Neural cell (in vitro differentiated cells): ENCODE measurements around the gene POLQ. TPM values are rescaled to one million over a fixed set of nuclear protein-coding genes. Genes with fewer than 3 reads are reported as not detected.

Experiments used
- H2AFZ ChIP-seq: fragments of 200-600, 300-800 bp; sonication (generic), shearing (Covaris generic); 2 replicates; pipeline ENCODE4 v1.6.0; 2014; ENCODE audit warnings: low read depth, mild to moderate bottlenecking, antibody characterized with exemption, low read length, moderate library complexity
- H3F3A ChIP-seq: fragments of 200-600 bp; shearing (Covaris generic); 2 replicates; pipeline ENCODE4 v1.6.1; 2016; ENCODE audit warnings: mild to moderate bottlenecking, moderate library complexity, mixed read lengths, antibody characterized with exemption, low read length; ENCODE audit not compliant: insufficient read depth, poor library complexity, severe bottlenecking
- H3K27ac ChIP-seq: fragments of 200-600, 300-800 bp; sonication (generic), shearing (Covaris generic); 2 replicates; pipeline ENCODE4 v1.5.1; 2014; ENCODE audit warnings: mild to moderate bottlenecking, low read length, moderate library complexity
- H3K27me3 ChIP-seq: fragments of 300-800, 200-600 bp; sonication (generic), shearing (Covaris generic); 2 replicates; pipeline ENCODE4 v1.6.0; 2014; ENCODE audit warnings: mild to moderate bottlenecking, low read depth, low read length, moderate library complexity; ENCODE audit not compliant: insufficient read depth
- H3K36me3 ChIP-seq: fragments of 300-800, 200-600 bp; sonication (generic), shearing (Covaris generic); 2 replicates; pipeline ENCODE4 v1.5.1; 2014; ENCODE audit warnings: mild to moderate bottlenecking, antibody characterized with exemption, low read length, moderate library complexity; ENCODE audit not compliant: insufficient read depth
- H3K4me2 ChIP-seq: fragments of 300-800, 200-600 bp; sonication (generic), shearing (Covaris generic); 2 replicates; pipeline ENCODE4 v1.6.0; 2014; ENCODE audit warnings: mild to moderate bottlenecking, low read length
- H3K4me3 ChIP-seq: fragments of 300-800, 200-600 bp; sonication (generic), shearing (Covaris generic); 2 replicates; pipeline ENCODE4 v1.5.1; 2014; ENCODE audit warnings: mild to moderate bottlenecking, low read length, moderate library complexity
- H3K79me2 ChIP-seq: fragments of 200-600 bp; shearing (Covaris generic); replicated peaks from 2 replicates; pipeline ENCODE4 v1.6.0; 2014; ENCODE audit warnings: mild to moderate bottlenecking, low read length, moderate library complexity; ENCODE audit not compliant: insufficient read depth
- H3K9ac ChIP-seq: fragments of 300-800, 200-600 bp; sonication (generic), shearing (Covaris generic); 2 replicates; pipeline ENCODE4 v1.6.1; 2016; ENCODE audit warnings: mild to moderate bottlenecking, low read length, mixed read lengths
- H3K9me2 ChIP-seq: fragments of 200-600 bp; shearing (Covaris generic); 2 replicates; pipeline ENCODE4 v1.6.1; 2016; ENCODE audit warnings: mild to moderate bottlenecking, low read length, mixed read lengths; ENCODE audit not compliant: insufficient read depth
- H3K9me3 ChIP-seq: fragments of 200-600, 300-800 bp; sonication (generic), shearing (Covaris generic); 2 replicates; pipeline ENCODE4 v1.6.1; 2016; ENCODE audit warnings: mild to moderate bottlenecking, mixed run types, low read length, moderate library complexity, mixed read lengths
- H4K20me1 ChIP-seq: fragments of 200-600 bp; shearing (Covaris generic); 2 replicates; pipeline ENCODE4 v1.6.1; 2016; ENCODE audit warnings: mild to moderate bottlenecking, mixed run types; ENCODE audit not compliant: insufficient read depth
- EP300 ChIP-seq: fragments of 450-650 bp; conservative IDR thresholded peaks from 2 replicates; pipeline ENCODE4 v1.6.1; 2014; ENCODE audit warnings: antibody characterized with exemption, mild to moderate bottlenecking, moderate library complexity; ENCODE audit not compliant: poor library complexity, severe bottlenecking
- EZH2 ChIP-seq: fragments of 200-600, 300-800 bp; shearing (Covaris generic), sonication (generic); IDR thresholded peaks from 2 replicates; pipeline ENCODE4 v1.6.1; 2014; ENCODE audit warnings: antibody characterized with exemption, low read length, borderline replicate concordance, mild to moderate bottlenecking; ENCODE audit not compliant: insufficient read depth, poor library complexity, severe bottlenecking
- MXI1 ChIP-seq: fragments of 450-650 bp; conservative IDR thresholded peaks from 2 replicates; pipeline ENCODE4 v1.6.1; 2014; ENCODE audit warnings: antibody characterized with exemption, mild to moderate bottlenecking; ENCODE audit not compliant: poor library complexity, severe bottlenecking
- POLR2AphosphoS5 ChIP-seq: IDR thresholded peaks from 2 replicates; pipeline ENCODE4 v1.6.1; 2012
- RAD21 ChIP-seq: fragments of 450-650 bp; conservative IDR thresholded peaks from 2 replicates; pipeline ENCODE4 v1.6.1; 2014; ENCODE audit warnings: antibody characterized with exemption, mild to moderate bottlenecking, moderate library complexity
- SMC3 ChIP-seq: fragments of 450-650 bp; conservative IDR thresholded peaks from 2 replicates; pipeline ENCODE4 v1.6.1; 2014; ENCODE audit warnings: antibody characterized with exemption, mild to moderate bottlenecking, moderate library complexity; ENCODE audit not compliant: poor library complexity
- TAF1 ChIP-seq: IDR thresholded peaks from 2 replicates; pipeline ENCODE4 v1.6.1; 2012; ENCODE audit warnings: low read depth
- polyA plus RNA-seq: library from polyadenylated mRNA; depleted of rRNA; stranded (reverse); fragments of >200 nt; gene quantifications from 2 replicates; pipeline ENCODE4 v1.2.3, GENCODE V29; 2014
- TF ChIP-seq, protein P1 (sequence below): fragments of 450-650 bp; IDR thresholded peaks from 2 replicates; pipeline ENCODE4 v1.5.1; 2014; ENCODE audit warnings: antibody characterized with exemption, mild to moderate bottlenecking, moderate library complexity; ENCODE audit not compliant: poor library complexity, severe bottlenecking
- TF ChIP-seq, protein P2 (sequence below): IDR thresholded peaks from 2 replicates; pipeline ENCODE4 v1.6.1; 2012; ENCODE audit warnings: borderline replicate concordance

The POLQ gene
- polyA plus RNA-seq, 1 donor from 2014 or later: 0.10 TPM

DNA sequence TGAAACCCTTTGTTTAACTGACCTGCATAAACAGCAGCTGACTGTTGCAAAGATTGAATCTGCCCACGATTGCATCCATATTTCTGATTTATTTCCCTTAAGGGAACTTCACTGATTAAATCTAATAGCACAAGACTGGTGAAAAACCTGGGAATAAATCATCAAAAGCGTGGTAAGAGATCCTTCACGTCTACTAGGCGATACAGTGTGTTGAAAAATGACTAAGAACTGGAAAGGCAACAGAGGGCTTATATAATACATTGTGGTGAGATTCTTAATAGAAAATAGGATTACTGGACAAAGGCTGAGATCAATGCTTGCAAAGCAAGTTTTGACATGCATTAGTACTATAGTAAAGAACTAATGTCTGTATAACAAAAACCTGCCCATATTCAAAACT lies 49.0 kb downstream of the POLQ start:
- H3K9ac ChIP-seq: no peak overlapping the region
- H3K9me3 ChIP-seq: no peaks in the 10 kb centered on the region
- H3K27ac ChIP-seq: no peak overlapping the region
- no peaks in the 10 kb centered on the region for H4K20me1 ChIP-seq
- H3K4me3 ChIP-seq: no peak overlapping the region
- no peaks in the 10 kb centered on the region for H3K36me3 ChIP-seq
- no peaks in the 10 kb centered on the region for H3K27me3 ChIP-seq
- H3K9me2 ChIP-seq: no peaks in the 10 kb centered on the region
- no peak overlapping the region for H2AFZ ChIP-seq
- H3K79me2 ChIP-seq: no peaks in the 10 kb centered on the region
- no peak for TF ChIP-seq MXI1
- TF ChIP-seq RAD21: no peak
- TF ChIP-seq POLR2AphosphoS5: no peak
- TF ChIP-seq, protein P1, sequence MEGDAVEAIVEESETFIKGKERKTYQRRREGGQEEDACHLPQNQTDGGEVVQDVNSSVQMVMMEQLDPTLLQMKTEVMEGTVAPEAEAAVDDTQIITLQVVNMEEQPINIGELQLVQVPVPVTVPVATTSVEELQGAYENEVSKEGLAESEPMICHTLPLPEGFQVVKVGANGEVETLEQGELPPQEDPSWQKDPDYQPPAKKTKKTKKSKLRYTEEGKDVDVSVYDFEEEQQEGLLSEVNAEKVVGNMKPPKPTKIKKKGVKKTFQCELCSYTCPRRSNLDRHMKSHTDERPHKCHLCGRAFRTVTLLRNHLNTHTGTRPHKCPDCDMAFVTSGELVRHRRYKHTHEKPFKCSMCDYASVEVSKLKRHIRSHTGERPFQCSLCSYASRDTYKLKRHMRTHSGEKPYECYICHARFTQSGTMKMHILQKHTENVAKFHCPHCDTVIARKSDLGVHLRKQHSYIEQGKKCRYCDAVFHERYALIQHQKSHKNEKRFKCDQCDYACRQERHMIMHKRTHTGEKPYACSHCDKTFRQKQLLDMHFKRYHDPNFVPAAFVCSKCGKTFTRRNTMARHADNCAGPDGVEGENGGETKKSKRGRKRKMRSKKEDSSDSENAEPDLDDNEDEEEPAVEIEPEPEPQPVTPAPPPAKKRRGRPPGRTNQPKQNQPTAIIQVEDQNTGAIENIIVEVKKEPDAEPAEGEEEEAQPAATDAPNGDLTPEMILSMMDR: no peak
- TF ChIP-seq SMC3: no peak
- no peak for TF ChIP-seq EP300
- TF ChIP-seq, protein P2, sequence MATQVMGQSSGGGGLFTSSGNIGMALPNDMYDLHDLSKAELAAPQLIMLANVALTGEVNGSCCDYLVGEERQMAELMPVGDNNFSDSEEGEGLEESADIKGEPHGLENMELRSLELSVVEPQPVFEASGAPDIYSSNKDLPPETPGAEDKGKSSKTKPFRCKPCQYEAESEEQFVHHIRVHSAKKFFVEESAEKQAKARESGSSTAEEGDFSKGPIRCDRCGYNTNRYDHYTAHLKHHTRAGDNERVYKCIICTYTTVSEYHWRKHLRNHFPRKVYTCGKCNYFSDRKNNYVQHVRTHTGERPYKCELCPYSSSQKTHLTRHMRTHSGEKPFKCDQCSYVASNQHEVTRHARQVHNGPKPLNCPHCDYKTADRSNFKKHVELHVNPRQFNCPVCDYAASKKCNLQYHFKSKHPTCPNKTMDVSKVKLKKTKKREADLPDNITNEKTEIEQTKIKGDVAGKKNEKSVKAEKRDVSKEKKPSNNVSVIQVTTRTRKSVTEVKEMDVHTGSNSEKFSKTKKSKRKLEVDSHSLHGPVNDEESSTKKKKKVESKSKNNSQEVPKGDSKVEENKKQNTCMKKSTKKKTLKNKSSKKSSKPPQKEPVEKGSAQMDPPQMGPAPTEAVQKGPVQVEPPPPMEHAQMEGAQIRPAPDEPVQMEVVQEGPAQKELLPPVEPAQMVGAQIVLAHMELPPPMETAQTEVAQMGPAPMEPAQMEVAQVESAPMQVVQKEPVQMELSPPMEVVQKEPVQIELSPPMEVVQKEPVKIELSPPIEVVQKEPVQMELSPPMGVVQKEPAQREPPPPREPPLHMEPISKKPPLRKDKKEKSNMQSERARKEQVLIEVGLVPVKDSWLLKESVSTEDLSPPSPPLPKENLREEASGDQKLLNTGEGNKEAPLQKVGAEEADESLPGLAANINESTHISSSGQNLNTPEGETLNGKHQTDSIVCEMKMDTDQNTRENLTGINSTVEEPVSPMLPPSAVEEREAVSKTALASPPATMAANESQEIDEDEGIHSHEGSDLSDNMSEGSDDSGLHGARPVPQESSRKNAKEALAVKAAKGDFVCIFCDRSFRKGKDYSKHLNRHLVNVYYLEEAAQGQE: no peak
- TF ChIP-seq EZH2: no peak
- TF ChIP-seq TAF1: no peak
- H3K4me2 ChIP-seq: no peak overlapping the region
- no peaks in the 10 kb centered on the region for H3F3A ChIP-seq

DNA sequence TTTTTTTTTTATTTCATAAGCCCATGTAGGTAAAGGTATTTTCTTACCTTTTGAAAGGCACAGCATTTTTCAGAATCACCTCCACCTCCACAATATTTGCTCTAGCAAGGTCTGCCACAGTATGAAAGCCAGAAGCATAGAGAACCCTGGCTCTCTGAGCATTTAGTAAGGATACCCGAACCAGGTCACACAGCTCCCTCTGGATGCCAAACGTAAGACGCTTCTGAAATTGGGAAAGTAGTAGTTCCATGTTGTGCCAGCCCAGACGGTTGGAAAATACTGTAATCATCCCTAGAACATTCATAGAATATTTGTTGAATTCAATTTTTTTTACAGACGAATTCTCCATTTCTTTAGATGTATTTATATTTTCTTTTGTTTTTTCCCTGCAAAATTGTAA lies 52.4 kb downstream of the POLQ start:
- Histone ChIP-seq H2AFZ (no peak overlapping the region), H3K9me3 (no peaks in the 10 kb centered on the region), H3K4me2 (no peak overlapping the region), H3K9me2 (no peaks in the 10 kb centered on the region), H3K27ac (no peak overlapping the region), H3K36me3 (no peaks in the 10 kb centered on the region), H3K9ac (no peak overlapping the region), H3K4me3 (no peak overlapping the region), H3K27me3 (no peaks in the 10 kb centered on the region), H3F3A (no peaks in the 10 kb centered on the region), H3K79me2 (no peaks in the 10 kb centered on the region), H4K20me1 (no peaks in the 10 kb centered on the region)
- TF ChIP-seq EP300: no peak
- TF ChIP-seq TAF1: no peak
- no peak for TF ChIP-seq RAD21
- TF ChIP-seq, protein P2: no peak
- no peak for TF ChIP-seq EZH2
- TF ChIP-seq MXI1: no peak
